Non-pigmented ciliary epithelial cell (primary cell): ENCODE results near the gene NCAPG.
"Not testable (repeated sequence)": the region's sequence is repeated elsewhere in the genome, so short reads cannot be mapped to it uniquely, and the experiment has no call there.

Experiments used
- DNase-seq: peaks from one replicate; pipeline ENCODE4 v3.0.0-alpha.2; 2010; ENCODE audit warnings: low read depth

The NCAPG gene

GRCh38 chr4:17788956-17789355 is 21.8 kb upstream of the NCAPG start:
- peak; percentile 44 for DNase-seq

GRCh38 chr4:17794730-17795129 is 16.0 kb upstream of the NCAPG start:
- no peak for DNase-seq

GRCh38 chr4:17797808-17798207 is 13.0 kb upstream of the NCAPG start:
- DNase-seq, result no peak

GRCh38 chr4:17805580-17806155 is 5.1 kb upstream of the NCAPG start:
- no peak for DNase-seq

- no peak for DNase-seq
Observed at GRCh38 chr4:17807446-17807845, 3.3 kb upstream of the NCAPG start.

- no peak for DNase-seq
Observed at GRCh38 chr4:17809667-17810066, 1.1 kb upstream of the NCAPG start.

GRCh38 chr4:17811078-17811603 is 362 bp downstream of the NCAPG start:
- no peak for DNase-seq

GRCh38 chr4:17812125-17812524 is 1.3 kb downstream of the NCAPG start:
- no peak for DNase-seq

GRCh38 chr4:17812801-17813200 is 2.0 kb downstream of the NCAPG start:
- DNase-seq, result no peak

- DNase-seq, result no peak
Observed at GRCh38 chr4:17814140-17814539, 3.4 kb downstream of the NCAPG start.

- DNase-seq, result no peak
Observed at GRCh38 chr4:17816142-17816541, 5.4 kb downstream of the NCAPG start.

- DNase-seq, result peak; percentile 57
Observed at GRCh38 chr4:17817027-17817426, 6.2 kb downstream of the NCAPG start.

GRCh38 chr4:17823871-17824669 is 13.3 kb downstream of the NCAPG start:
- DNase-seq, result no peak

GRCh38 chr4:17846266-17846665 is 35.5 kb downstream of the NCAPG start:
- peak; percentile 14 for DNase-seq

- DNase-seq, result not testable (repeated sequence)
Observed at GRCh38 chr4:17850295-17850694, 39.5 kb downstream of the NCAPG start.

GRCh38 chr4:17851959-17852358 is 41.2 kb downstream of the NCAPG start:
- DNase-seq, result no peak

- DNase-seq, result no peak
Observed at GRCh38 chr4:17854036-17854435, 43.3 kb downstream of the NCAPG start.

- no peak for DNase-seq
Observed at GRCh38 chr4:17859793-17860406, 49.1 kb downstream of the NCAPG start.

- not testable (repeated sequence) for DNase-seq
Observed at GRCh38 chr4:17861906-17862305, 51.1 kb downstream of the NCAPG start.

GRCh38 chr4:17865866-17866363 is 55.1 kb downstream of the NCAPG start:
- DNase-seq, result no peak

GRCh38 chr4:17866810-17867209 is 56.0 kb downstream of the NCAPG start:
- no peak for DNase-seq

- no peak for DNase-seq
Observed at GRCh38 chr4:17867276-17867675, 56.5 kb downstream of the NCAPG start.

- no peak for DNase-seq
Observed at GRCh38 chr4:17869327-17869726, 58.5 kb downstream of the NCAPG start.
